WTC11 (cell line): Measurements from ENCODE around the gene ATG5. TPM values are rescaled to one million over a fixed set of nuclear protein-coding genes. Genes with fewer than 3 reads are reported as not detected.

Source experiments
- ATAC-seq: fragments of 200-7000 bp; cut with Tn5 transposase; 2 replicates; pipeline ENCODE4 v1.10.0; 2021; ENCODE audit warnings: mild to moderate bottlenecking, moderate library complexity
- CTCF ChIA-PET: fragments of 300-600 bp; sonication (Branson Sonifier 250); formaldehyde crosslinking; loops from one replicate; lab custom pipeline; 2021; ENCODE audit warnings: antibody characterized with exemption; lab: Charles Lee
- POLR2A ChIA-PET: fragments of 350-600 bp; sonication (Branson Sonifier 250); formaldehyde crosslinking; loops from one replicate; lab custom pipeline; 2021; ENCODE audit warnings: antibody characterized with exemption; lab: Charles Lee
- DNase-seq: peaks from one replicate; pipeline ENCODE4 v3.0.0; 2021; ENCODE audit warnings: low spot score
- H3K27ac Mint-ChIP-seq: 2 replicates; pipeline ENCODE4 v1.8.0; 2021; ENCODE audit warnings: mixed read lengths
- H3K27me3 Mint-ChIP-seq: 2 replicates; pipeline ENCODE4 v1.8.0; 2021; ENCODE audit warnings: low read depth, mild to moderate bottlenecking, moderate library complexity, mixed read lengths
- H3K36me3 Mint-ChIP-seq: 2 replicates; pipeline ENCODE4 v1.8.0; 2021; ENCODE audit warnings: mixed read lengths
- H3K4me1 Mint-ChIP-seq: 2 replicates; pipeline ENCODE4 v1.8.0; 2022; ENCODE audit warnings: mixed read lengths
- H3K4me3 Mint-ChIP-seq: 2 replicates; pipeline ENCODE4 v1.8.0; 2021; ENCODE audit warnings: mild to moderate bottlenecking, moderate library complexity, mixed read lengths
- H3K9me3 Mint-ChIP-seq: 2 replicates; pipeline ENCODE4 v1.8.0; 2021; ENCODE audit warnings: mixed read lengths
- EMX1 ChIP-seq: fragments of 250-450 bp; sonication (Bioruptor Pico); IDR thresholded peaks from 2 replicates; pipeline ENCODE4 v1.8.0; 2021; ENCODE audit warnings: mild to moderate bottlenecking
- ETV6 ChIP-seq: sonication (generic); formaldehyde crosslinking; IDR thresholded peaks from 2 replicates; pipeline ENCODE4 v1.8.1; 2022; ENCODE audit warnings: mild to moderate bottlenecking, missing genetic modification reagents
- FOXJ3 ChIP-seq: sonication (generic); formaldehyde crosslinking; IDR thresholded peaks from 2 replicates; pipeline ENCODE4 v1.9.0; 2021; ENCODE audit warnings: missing genetic modification reagents, mild to moderate bottlenecking, borderline replicate concordance
- GABPB1 ChIP-seq: sonication (generic); formaldehyde crosslinking; IDR thresholded peaks from 2 replicates; pipeline ENCODE4 v1.8.1; 2023; ENCODE audit warnings: mild to moderate bottlenecking, missing genetic modification reagents
- HMGA2 ChIP-seq: fragments of 250-450 bp; sonication (Bioruptor Pico); IDR thresholded peaks from 2 replicates; pipeline ENCODE4 v1.4.0; 2021; ENCODE audit warnings: mild to moderate bottlenecking, moderate library complexity
- KAT7 ChIP-seq: sonication (generic); formaldehyde crosslinking; IDR thresholded peaks from 2 replicates; pipeline ENCODE4 v1.8.1; 2023; ENCODE audit warnings: missing genetic modification reagents, mild to moderate bottlenecking, borderline replicate concordance
- total RNA-seq: library from RNA; stranded (reverse); gene quantifications from 3 replicates; pipeline ENCODE4 v1.2.3, GENCODE V29; 2021
- TF ChIP-seq, protein P1 (sequence below): sonication (generic); formaldehyde crosslinking; IDR thresholded peaks from 2 replicates; pipeline ENCODE4 v1.8.1; 2023; ENCODE audit warnings: mild to moderate bottlenecking, missing genetic modification reagents, borderline replicate concordance
- TF ChIP-seq, protein P2 (sequence below): sonication (generic); formaldehyde crosslinking; conservative IDR thresholded peaks from 2 replicates; pipeline ENCODE4 v1.8.1; 2023; ENCODE audit warnings: mild to moderate bottlenecking, low read depth, missing genetic modification reagents, moderate library complexity
- TF ChIP-seq, protein P3 (sequence below): fragments of 250-450 bp; sonication (Bioruptor Pico); IDR thresholded peaks from 2 replicates; pipeline ENCODE4 v2.1.2; 2022; ENCODE audit warnings: mild to moderate bottlenecking, moderate library complexity
- TF ChIP-seq, protein P4 (sequence below): sonication (generic); formaldehyde crosslinking; IDR thresholded peaks from 2 replicates; pipeline ENCODE4 v1.8.1; 2022; ENCODE audit warnings: low read depth, mild to moderate bottlenecking, moderate library complexity, missing genetic modification reagents, borderline replicate concordance
- TF ChIP-seq, protein P5 (sequence below): sonication (generic); formaldehyde crosslinking; IDR thresholded peaks from 2 replicates; pipeline ENCODE4 v1.8.0; 2022; ENCODE audit warnings: mild to moderate bottlenecking, missing genetic modification reagents
- TF ChIP-seq, protein P6 (sequence below): sonication (generic); formaldehyde crosslinking; IDR thresholded peaks from 2 replicates; pipeline ENCODE4 v1.8.1; 2022; ENCODE audit warnings: mild to moderate bottlenecking, moderate library complexity, missing genetic modification reagents
- TF ChIP-seq, protein P7 (sequence below): sonication (generic); formaldehyde crosslinking; conservative IDR thresholded peaks from 2 replicates; pipeline ENCODE4 v1.8.1; 2022; ENCODE audit warnings: mild to moderate bottlenecking, missing genetic modification reagents

ATG5 gene
- total RNA-seq, 1 experiment from 2014 or later, result 32.6 TPM

DNA sequence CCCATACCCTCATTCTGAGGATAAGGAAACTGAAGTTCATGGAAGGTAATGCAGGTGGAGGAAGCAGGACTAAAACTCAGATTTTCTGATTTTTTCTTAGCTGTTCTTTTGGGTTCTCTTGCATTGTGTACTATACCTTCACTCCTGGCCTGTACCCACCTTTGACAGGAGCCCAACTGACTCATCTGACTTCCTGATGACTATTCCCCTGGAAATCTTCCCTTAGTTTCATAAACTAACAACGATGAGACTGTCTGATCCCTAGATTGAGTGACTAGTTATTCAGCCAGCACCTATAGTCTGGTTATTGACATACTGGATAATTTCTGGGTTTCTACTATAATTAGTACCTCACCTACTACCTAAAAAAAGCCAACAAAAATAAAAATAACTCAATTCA is 45.1 kb upstream of the ATG5 start (continued):
- TF ChIP-seq, protein P1, sequence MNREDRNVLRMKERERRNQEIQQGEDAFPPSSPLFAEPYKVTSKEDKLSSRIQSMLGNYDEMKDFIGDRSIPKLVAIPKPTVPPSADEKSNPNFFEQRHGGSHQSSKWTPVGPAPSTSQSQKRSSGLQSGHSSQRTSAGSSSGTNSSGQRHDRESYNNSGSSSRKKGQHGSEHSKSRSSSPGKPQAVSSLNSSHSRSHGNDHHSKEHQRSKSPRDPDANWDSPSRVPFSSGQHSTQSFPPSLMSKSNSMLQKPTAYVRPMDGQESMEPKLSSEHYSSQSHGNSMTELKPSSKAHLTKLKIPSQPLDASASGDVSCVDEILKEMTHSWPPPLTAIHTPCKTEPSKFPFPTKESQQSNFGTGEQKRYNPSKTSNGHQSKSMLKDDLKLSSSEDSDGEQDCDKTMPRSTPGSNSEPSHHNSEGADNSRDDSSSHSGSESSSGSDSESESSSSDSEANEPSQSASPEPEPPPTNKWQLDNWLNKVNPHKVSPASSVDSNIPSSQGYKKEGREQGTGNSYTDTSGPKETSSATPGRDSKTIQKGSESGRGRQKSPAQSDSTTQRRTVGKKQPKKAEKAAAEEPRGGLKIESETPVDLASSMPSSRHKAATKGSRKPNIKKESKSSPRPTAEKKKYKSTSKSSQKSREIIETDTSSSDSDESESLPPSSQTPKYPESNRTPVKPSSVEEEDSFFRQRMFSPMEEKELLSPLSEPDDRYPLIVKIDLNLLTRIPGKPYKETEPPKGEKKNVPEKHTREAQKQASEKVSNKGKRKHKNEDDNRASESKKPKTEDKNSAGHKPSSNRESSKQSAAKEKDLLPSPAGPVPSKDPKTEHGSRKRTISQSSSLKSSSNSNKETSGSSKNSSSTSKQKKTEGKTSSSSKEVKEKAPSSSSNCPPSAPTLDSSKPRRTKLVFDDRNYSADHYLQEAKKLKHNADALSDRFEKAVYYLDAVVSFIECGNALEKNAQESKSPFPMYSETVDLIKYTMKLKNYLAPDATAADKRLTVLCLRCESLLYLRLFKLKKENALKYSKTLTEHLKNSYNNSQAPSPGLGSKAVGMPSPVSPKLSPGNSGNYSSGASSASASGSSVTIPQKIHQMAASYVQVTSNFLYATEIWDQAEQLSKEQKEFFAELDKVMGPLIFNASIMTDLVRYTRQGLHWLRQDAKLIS (CRISPR knock-in tag), result no peak

DNA sequence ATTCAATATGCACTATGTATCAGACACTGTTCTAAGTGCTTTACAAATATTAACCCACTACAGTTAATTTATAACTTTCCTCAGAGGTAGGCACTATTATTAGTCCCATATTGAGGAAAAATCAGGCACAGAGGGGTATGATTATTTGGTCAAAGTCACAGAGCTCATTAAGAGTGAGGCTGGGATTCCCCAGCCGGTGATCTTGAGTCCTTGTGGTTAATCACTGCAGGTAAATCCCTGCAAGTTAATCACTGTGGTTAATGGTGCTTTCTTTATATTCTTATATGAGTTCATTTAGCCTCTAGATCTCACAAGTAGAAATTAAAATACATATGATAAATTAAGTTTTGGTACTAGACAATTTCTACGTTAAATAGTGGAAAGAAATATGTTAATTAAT is 44.2 kb upstream of the ATG5 start:
- no peak for TF ChIP-seq FOXJ3
- TF ChIP-seq, protein P2, sequence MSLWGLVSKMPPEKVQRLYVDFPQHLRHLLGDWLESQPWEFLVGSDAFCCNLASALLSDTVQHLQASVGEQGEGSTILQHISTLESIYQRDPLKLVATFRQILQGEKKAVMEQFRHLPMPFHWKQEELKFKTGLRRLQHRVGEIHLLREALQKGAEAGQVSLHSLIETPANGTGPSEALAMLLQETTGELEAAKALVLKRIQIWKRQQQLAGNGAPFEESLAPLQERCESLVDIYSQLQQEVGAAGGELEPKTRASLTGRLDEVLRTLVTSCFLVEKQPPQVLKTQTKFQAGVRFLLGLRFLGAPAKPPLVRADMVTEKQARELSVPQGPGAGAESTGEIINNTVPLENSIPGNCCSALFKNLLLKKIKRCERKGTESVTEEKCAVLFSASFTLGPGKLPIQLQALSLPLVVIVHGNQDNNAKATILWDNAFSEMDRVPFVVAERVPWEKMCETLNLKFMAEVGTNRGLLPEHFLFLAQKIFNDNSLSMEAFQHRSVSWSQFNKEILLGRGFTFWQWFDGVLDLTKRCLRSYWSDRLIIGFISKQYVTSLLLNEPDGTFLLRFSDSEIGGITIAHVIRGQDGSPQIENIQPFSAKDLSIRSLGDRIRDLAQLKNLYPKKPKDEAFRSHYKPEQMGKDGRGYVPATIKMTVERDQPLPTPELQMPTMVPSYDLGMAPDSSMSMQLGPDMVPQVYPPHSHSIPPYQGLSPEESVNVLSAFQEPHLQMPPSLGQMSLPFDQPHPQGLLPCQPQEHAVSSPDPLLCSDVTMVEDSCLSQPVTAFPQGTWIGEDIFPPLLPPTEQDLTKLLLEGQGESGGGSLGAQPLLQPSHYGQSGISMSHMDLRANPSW, result no peak
- TF ChIP-seq, protein P3, sequence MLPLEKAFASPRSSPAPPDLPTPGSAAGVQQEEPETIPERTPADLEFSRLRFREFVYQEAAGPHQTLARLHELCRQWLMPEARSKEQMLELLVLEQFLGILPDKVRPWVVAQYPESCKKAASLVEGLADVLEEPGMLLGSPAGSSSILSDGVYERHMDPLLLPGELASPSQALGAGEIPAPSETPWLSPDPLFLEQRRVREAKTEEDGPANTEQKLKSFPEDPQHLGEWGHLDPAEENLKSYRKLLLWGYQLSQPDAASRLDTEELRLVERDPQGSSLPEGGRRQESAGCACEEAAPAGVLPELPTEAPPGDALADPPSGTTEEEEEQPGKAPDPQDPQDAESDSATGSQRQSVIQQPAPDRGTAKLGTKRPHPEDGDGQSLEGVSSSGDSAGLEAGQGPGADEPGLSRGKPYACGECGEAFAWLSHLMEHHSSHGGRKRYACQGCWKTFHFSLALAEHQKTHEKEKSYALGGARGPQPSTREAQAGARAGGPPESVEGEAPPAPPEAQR, result no peak
- TF ChIP-seq KAT7 (CRISPR knock-in tag), result no peak
- no peak for TF ChIP-seq GABPB1 (CRISPR knock-in tag)
- no peak for TF ChIP-seq HMGA2
- TF ChIP-seq, protein P4, sequence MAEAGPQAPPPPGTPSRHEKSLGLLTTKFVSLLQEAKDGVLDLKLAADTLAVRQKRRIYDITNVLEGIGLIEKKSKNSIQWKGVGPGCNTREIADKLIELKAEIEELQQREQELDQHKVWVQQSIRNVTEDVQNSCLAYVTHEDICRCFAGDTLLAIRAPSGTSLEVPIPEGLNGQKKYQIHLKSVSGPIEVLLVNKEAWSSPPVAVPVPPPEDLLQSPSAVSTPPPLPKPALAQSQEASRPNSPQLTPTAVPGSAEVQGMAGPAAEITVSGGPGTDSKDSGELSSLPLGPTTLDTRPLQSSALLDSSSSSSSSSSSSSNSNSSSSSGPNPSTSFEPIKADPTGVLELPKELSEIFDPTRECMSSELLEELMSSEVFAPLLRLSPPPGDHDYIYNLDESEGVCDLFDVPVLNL (CRISPR knock-in tag), result no peak
- TF ChIP-seq, protein P5, sequence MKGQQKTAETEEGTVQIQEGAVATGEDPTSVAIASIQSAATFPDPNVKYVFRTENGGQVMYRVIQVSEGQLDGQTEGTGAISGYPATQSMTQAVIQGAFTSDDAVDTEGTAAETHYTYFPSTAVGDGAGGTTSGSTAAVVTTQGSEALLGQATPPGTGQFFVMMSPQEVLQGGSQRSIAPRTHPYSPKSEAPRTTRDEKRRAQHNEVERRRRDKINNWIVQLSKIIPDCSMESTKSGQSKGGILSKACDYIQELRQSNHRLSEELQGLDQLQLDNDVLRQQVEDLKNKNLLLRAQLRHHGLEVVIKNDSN (CRISPR knock-in tag), result no peak
- TF ChIP-seq, protein P6, sequence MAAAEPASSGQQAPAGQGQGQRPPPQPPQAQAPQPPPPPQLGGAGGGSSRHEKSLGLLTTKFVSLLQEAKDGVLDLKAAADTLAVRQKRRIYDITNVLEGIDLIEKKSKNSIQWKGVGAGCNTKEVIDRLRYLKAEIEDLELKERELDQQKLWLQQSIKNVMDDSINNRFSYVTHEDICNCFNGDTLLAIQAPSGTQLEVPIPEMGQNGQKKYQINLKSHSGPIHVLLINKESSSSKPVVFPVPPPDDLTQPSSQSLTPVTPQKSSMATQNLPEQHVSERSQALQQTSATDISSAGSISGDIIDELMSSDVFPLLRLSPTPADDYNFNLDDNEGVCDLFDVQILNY (CRISPR knock-in tag), result no peak
- TF ChIP-seq, protein P7, sequence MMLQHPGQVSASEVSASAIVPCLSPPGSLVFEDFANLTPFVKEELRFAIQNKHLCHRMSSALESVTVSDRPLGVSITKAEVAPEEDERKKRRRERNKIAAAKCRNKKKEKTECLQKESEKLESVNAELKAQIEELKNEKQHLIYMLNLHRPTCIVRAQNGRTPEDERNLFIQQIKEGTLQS (CRISPR knock-in tag), result no peak
- TF ChIP-seq ETV6 (CRISPR knock-in tag), result no peak
- TF ChIP-seq EMX1 (CRISPR knock-in tag), result no peak
- no peak overlapping the region for H3K27ac Mint-ChIP-seq
- no peaks in the 10 kb centered on the region for H3K36me3 Mint-ChIP-seq
- POLR2A ChIA-PET, result no interaction called here
- H3K27me3 Mint-ChIP-seq, result no peaks in the 10 kb centered on the region
- DNase-seq, result no peak
- H3K9me3 Mint-ChIP-seq, result no peaks in the 10 kb centered on the region
- H3K4me1 Mint-ChIP-seq, result peaks cover 9% of the 10 kb centered on the region
- CTCF ChIA-PET, result interaction anchor here (1.9 to 2.5 kb wide), 2 partner anchors 9 to 30 kb away, joined by 6 to 18 read pairs; partner anchors contain the start of gene CRYBG1
- ATAC-seq, result no peak
- H3K4me3 Mint-ChIP-seq, result no peak overlapping the region
